Stimulated activated naive CD8-positive, alpha-beta T cell treated with anti-CD3 and anti-CD28 coated beads, Interleukin-15, Interleukin-2, amounts not matched to agents 100 ng/mL and 50 ng/mL, for 24 hours (primary cell): ENCODE data around the gene AQP7.
"Not testable (repeated sequence)": the region's sequence is repeated elsewhere in the genome, so short reads cannot be mapped to it uniquely, and the experiment has no call there.

Experiments
- H3K27ac Mint-ChIP-seq: one replicate; pipeline ENCODE4 v1.8.0; 2021; ENCODE audit warnings: mild to moderate bottlenecking, mixed read lengths
- H3K27me3 Mint-ChIP-seq: one replicate; pipeline ENCODE4 v1.8.0; 2021; ENCODE audit warnings: mixed read lengths
- H3K36me3 Mint-ChIP-seq: one replicate; pipeline ENCODE4 v1.8.0; 2021; ENCODE audit warnings: low read depth, mixed read lengths
- H3K4me1 Mint-ChIP-seq: one replicate; pipeline ENCODE4 v1.8.0; 2021; ENCODE audit warnings: low read depth, mixed read lengths
- H3K4me3 Mint-ChIP-seq: one replicate; pipeline ENCODE4 v1.8.0; 2021; ENCODE audit warnings: mild to moderate bottlenecking, mixed read lengths
- H3K9me3 Mint-ChIP-seq: one replicate; pipeline ENCODE4 v1.8.0; 2021; ENCODE audit warnings: mixed read lengths

AQP7 gene

DNA sequence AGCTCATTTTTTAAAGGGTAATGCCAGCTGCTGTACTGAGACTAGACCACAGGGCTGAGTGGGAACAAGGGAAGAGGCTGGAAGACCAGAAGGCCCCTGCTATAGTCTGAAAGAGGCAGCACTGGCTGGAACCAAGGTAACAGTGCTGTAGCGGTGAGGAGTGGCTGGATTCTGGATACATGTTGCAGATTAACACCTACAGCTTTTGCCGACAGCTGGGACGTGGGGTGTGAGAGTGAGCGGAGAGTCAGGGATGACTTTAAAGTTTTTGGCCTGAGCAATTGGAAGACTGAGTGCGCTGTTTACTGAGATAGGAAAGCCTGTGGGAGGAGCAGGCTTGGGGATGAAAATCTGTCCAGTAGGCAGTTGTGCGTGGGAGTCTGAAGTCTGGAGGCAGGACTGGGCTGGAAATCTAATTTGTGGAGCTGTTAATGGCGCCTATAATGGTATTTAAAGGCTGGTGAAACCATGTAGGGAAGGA lies 26.5 kb downstream of the AQP7 start:
- Mint-ChIP-seq H3K4me3 (no peak overlapping the region), H3K4me1 (peaks cover 9% of the 10 kb centered on the region), H3K27ac (no peak overlapping the region), H3K9me3 (no peaks in the 10 kb centered on the region), H3K36me3 (peaks cover 18% of the 10 kb centered on the region), H3K27me3 (no peaks in the 10 kb centered on the region)

DNA sequence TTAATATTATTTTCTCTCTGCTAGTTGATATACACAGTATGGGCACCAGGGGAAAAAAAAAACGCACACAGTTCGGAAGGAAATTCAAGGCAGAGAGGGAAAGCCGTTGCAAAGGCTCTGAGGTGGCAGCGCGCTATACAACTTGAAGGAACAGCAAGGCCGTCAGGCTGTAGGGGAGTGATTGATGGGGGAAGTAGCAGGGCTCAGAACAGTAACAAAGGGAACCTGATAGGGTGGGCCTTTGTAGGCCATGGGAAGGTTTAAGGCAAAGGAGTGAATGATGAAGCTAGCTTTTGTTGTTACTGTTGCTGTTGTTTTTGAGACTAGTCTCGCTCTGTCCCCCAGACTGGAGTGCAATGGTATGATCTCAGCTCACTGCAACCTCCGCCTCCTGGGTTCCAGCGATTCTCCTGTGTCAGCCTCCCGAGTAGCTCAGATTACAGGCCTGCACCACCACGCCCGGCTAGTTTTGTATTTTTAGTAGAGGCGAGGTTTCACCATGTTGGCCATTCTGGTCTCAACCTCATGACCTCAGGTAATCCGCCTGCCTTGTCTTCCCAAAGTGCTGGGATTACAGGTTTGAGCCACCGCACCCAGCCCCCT lies 27.0 kb downstream of the AQP7 start:
- Mint-ChIP-seq H3K9me3 (no peaks in the 10 kb centered on the region), H3K36me3 (peaks cover 23% of the 10 kb centered on the region), H3K27ac (no peak overlapping the region), H3K27me3 (no peaks in the 10 kb centered on the region), H3K4me3 (no peak overlapping the region), H3K4me1 (peaks cover 9% of the 10 kb centered on the region)

DNA sequence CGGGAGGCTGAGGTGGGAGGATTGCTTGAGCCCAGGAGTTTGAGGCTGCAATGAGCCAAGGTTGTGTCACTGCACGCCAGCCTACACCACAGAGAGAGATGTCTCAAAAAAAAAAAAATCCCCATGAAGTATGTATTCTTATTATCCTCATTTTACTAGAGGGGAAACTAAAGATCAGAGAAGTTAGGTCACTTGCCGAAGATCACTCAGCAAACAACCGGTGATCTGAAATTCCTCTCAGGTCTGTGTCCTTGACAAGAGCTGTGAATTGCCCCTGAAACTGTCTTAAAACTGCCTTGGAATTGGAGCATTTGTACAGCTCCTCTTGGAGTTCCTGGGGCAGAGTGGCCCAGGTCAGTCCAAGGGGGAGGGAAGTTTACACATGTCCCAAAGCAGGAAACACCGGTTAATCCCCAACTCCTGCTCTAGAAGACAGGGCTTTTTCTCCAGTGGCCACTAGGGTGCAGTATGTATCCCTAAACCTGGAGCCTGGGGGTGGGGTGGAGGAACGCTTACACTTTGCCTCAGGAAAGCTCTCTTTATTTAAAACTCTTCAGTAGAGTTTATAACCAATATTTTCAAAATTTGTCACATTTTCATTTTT lies 27.6 kb downstream of the AQP7 start:
- Mint-ChIP-seq H3K27me3 (no peaks in the 10 kb centered on the region), H3K9me3 (no peaks in the 10 kb centered on the region), H3K27ac (no peak overlapping the region), H3K4me1 (peaks cover 9% of the 10 kb centered on the region), H3K4me3 (no peak overlapping the region), H3K36me3 (peaks cover 29% of the 10 kb centered on the region)

DNA sequence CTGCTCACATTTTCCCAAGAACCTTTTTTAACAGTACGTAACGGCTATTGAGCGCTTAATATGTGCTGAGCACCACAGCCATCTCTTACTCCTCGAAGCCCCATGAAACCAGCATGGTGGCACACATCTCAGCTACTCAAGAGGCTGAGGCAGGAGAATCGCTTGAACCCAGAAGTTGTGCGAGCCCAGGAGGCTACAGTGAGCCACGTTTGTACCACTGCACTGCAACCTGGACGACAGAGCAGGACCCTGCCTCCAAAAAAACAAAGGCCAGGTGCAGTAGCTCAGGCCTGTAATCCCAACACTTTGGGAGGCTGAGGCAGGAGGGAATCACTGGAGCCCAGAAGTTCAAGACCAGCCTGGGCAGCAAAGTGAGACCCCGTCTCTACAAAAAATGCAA lies 28.2 kb downstream of the AQP7 start:
- Mint-ChIP-seq H3K9me3 (no peaks in the 10 kb centered on the region), H3K4me3 (no peak overlapping the region), H3K27me3 (no peaks in the 10 kb centered on the region), H3K4me1 (peaks cover 9% of the 10 kb centered on the region), H3K27ac (no peak overlapping the region), H3K36me3 (peaks cover 35% of the 10 kb centered on the region)

DNA sequence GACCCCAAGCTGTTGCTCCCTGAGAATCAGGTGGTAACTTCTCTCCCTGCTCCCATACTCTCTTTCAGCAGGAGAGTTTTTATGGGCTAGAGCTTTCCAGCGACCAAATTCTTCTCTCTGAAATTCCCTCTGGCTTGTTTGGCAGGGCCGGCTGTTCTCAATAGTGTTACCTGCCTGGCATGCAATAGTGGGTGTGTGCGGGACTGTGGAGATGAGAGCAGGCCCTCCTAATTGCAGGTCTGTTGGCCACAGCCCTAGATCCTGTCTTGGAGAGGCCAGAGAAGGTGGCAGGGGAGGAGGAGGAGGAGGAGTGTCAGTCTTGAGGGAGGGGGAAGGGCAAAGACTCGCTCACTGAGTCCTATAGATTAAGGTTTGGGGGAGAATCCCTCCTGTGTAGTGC lies 29.5 kb downstream of the AQP7 start:
- no peaks in the 10 kb centered on the region for H3K9me3 Mint-ChIP-seq

DNA sequence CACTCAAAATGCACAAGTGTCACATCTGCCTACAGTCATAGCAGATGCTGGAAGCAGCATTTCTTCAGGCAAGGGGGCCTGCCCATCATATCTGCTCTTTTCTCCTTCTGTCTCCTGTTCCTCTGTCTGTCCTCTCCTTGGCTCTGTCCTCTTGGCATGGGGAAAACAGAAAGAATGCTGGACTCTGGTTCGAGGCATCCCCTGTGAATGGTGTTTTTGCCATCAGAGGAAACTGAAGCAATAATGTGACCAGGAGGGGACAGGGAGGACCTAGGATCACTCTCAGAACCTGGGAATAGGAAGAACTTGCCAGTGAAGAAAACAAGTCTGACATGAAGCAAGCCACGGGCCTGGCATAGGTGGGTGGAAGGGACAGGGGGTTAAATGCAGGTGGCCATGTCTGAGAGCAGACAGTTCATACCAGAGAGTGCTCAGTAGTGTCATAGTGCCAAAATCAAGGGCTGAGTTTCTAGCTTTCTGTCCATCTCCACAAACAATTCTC lies 35.3 kb downstream of the AQP7 start:
- Mint-ChIP-seq H3K36me3 (peaks cover 57% of the 10 kb centered on the region), H3K4me1 (no peaks in the 10 kb centered on the region), H3K27ac (no peak overlapping the region), H3K4me3 (no peak overlapping the region), H3K9me3 (no peaks in the 10 kb centered on the region), H3K27me3 (no peaks in the 10 kb centered on the region)

More for the DNA sequence above, 29.5 kb downstream of the AQP7 start:
- peaks cover 35% of the 10 kb centered on the region for H3K36me3 Mint-ChIP-seq
- no peak overlapping the region for H3K27ac Mint-ChIP-seq
- H3K4me3 Mint-ChIP-seq = no peak overlapping the region
- no peaks in the 10 kb centered on the region for H3K27me3 Mint-ChIP-seq
- H3K4me1 Mint-ChIP-seq = peaks cover 9% of the 10 kb centered on the region

DNA sequence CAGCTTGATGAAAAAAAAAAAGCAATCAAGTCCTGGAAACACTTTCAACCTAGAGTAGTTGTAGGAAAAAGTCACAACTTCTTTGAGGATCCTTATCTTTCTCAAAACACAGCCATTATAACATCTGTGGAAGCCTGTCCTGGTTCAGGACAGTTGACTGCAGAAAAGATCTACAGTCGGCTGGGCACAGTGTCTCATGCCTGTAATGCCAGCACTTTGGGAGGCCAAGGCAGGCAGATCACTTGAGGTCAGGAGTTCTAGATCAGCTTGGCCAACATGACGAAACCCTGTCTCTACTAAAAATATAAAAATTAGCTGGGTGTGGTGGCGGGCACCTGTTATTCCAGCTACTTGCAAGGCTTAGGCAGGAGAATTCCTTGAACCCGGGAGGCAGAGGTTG lies 37.6 kb downstream of the AQP7 start:
- not testable (repeated sequence) for H3K4me1 Mint-ChIP-seq, H3K27ac Mint-ChIP-seq
- peaks cover 51% of the 10 kb centered on the region for H3K36me3 Mint-ChIP-seq

DNA sequence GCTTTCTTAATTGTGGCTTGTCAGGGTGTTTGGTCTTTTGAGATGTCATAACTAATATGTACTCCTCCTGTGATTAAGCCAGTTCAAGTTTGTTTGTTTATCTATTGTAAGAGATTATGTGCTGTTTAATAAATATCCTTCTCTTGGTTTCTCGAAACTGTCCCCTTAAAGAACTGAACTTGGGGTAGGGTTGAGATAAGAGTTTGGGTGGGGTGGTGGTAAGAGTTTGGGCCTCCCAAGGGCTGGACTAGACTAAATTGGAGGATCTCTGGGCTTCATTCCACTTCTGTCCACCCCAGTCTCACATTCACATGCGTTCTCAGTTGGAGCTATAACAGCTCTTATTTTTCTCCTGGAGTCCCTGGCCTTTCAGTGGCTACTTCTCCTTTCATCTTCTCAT lies 38.2 kb downstream of the AQP7 start:
- no peak overlapping the region for H3K27ac Mint-ChIP-seq
- H3K4me3 Mint-ChIP-seq = no peak overlapping the region
- no peaks in the 10 kb centered on the region for H3K27me3 Mint-ChIP-seq
- peaks cover 50% of the 10 kb centered on the region for H3K36me3 Mint-ChIP-seq
- no peaks in the 10 kb centered on the region for H3K4me1 Mint-ChIP-seq
- no peaks in the 10 kb centered on the region for H3K9me3 Mint-ChIP-seq

More for the DNA sequence above, 37.6 kb downstream of the AQP7 start:
- not testable (repeated sequence) for H3K4me3 Mint-ChIP-seq, H3K9me3 Mint-ChIP-seq, H3K27me3 Mint-ChIP-seq

DNA sequence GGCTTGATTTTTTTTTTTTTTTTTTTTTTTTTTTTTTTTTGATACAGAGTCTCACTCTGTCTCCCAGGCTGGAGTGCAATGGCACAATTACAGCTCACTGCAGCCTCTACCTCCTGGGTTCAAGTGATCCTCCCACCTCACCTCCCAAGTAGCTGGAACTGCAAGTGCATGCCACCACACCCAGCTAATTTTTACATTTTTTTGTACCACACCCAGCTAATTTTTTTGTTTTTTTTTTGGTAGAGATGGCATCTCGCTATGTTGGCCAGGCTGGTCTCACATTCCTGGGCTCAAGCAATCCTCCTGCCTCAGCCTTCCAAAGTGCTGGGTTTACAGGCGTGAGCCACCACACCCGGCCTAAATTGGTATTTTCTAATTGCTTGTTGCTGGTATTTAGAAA lies 43.7 kb downstream of the AQP7 start:
- H3K4me3 Mint-ChIP-seq, H3K27me3 Mint-ChIP-seq, H3K4me1 Mint-ChIP-seq, H3K9me3 Mint-ChIP-seq, H3K27ac Mint-ChIP-seq: not testable (repeated sequence)
- H3K36me3 Mint-ChIP-seq = peaks cover 44% of the 10 kb centered on the region

DNA sequence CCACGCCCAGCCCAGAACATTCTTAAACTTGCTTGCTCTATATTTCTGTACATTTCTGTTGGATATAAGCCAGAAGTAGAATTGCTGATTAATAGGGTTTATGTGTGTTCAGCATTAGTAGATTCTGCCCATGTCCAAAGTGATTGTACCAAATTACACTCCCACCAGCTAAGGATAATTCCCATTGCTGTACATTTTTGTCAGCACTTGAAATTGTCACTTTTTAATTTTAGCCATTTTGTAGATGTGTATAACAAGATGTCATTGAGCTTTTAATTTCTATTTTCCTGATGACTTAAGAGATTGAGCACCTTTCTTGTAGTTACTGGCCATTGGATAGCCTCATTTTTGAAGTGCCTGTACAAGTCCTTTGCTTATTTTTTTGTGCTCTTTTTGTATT lies 46.4 kb downstream of the AQP7 start:
- no peaks in the 10 kb centered on the region for H3K9me3 Mint-ChIP-seq
- H3K27me3 Mint-ChIP-seq = no peaks in the 10 kb centered on the region
- H3K4me3 Mint-ChIP-seq = no peak overlapping the region
- H3K4me1 Mint-ChIP-seq = no peaks in the 10 kb centered on the region
- H3K36me3 Mint-ChIP-seq = peaks cover 49% of the 10 kb centered on the region
- H3K27ac Mint-ChIP-seq = no peak overlapping the region

DNA sequence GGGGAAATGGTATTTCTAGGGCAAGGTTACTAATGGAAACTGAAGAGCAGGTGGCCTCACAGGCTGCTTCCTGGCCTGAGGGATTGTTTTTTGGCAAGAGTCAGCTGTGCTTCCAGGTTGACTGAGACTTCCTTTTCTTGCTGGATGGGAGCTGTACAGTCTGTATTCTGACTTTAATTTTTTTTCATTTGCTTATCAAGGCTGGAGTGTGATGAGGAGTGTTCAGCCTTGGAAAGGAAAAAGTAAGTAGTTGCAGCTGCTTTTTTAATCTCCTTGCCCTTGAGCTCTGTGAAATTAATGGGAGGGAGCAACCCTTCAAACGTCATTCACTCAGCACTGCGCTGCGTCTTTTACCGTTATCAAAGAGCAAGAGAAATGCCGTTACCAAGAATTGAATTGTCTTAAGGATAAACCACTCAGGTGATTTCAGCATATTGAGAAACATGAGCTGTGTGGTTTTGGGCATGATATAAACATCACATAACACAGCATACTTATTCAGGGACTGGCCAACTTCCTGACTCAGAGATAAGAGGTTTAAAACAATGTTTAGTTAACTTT lies 47.6 kb downstream of the AQP7 start:
- Mint-ChIP-seq H3K4me1 (no peaks in the 10 kb centered on the region), H3K36me3 (peaks cover 42% of the 10 kb centered on the region), H3K27ac (peak overlapping the region; percentile 22), H3K9me3 (no peaks in the 10 kb centered on the region), H3K27me3 (no peaks in the 10 kb centered on the region), H3K4me3 (no peak overlapping the region)

DNA sequence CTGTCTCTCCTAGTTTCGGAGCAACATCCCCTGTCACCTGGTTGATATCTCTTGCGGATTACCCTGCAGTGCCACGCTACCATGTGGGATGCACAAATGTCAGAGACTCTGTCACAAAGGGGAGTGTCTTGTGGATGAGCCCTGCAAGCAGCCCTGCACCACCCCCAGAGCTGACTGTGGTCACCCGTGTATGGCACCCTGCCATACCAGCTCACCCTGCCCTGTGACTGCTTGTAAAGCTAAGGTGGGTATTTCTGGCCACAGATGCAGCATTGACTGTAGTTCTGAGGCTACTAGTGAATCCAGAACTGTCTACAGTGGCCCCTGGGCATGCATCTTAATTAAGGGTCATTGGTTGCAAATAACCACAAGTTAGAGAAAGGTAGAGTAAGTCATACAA lies 50.8 kb downstream of the AQP7 start:
- Mint-ChIP-seq H3K27ac (no peak overlapping the region), H3K36me3 (peaks cover 67% of the 10 kb centered on the region), H3K27me3 (no peaks in the 10 kb centered on the region), H3K9me3 (no peaks in the 10 kb centered on the region), H3K4me1 (no peaks in the 10 kb centered on the region), H3K4me3 (no peak overlapping the region)

DNA sequence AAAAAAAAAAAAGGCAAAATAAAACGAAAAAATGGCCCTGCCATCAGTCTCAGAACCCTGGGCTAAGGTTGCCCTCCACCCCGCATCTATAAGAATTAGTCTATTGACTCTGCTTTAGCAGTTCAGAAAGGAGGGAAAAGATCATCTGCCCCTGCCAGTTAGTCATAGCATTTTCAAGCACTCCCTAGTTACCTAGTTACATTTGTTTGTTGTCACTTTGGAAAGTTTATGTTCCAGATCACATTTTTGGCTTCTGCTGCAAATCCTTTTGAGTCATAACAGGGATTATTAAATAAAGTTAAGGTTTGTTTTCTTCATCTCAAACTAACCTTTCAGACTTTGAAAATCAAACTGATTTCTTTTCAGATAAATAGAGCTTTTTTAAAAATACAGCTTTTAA lies 52.1 kb downstream of the AQP7 start:
- Mint-ChIP-seq H3K27ac (peak overlapping the region; percentile 59), H3K4me1 (no peaks in the 10 kb centered on the region), H3K27me3 (no peaks in the 10 kb centered on the region), H3K36me3 (peaks cover 68% of the 10 kb centered on the region), H3K9me3 (no peaks in the 10 kb centered on the region), H3K4me3 (no peak overlapping the region)

DNA sequence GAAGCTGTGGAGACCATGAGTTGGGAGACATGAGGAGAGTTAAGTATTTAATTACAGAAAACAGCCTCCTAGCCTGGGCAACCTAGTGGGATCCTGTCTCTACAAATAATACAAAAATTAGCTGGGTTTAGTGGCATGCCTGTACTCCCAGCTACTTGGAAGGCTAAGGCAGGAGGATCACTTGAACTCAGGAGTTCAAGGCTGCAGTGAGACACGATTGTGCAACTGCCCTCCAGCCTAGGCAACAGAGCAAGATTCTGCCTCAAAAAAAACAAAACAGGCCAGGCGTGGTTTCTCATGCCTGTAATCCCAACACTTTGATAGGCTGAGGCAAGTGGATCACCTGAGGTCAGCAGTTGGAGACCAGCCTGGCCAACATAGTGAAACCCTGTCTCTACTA lies 52.6 kb downstream of the AQP7 start:
- Mint-ChIP-seq H3K27me3 (no peaks in the 10 kb centered on the region), H3K4me3 (no peak overlapping the region), H3K27ac (no peak overlapping the region), H3K9me3 (no peaks in the 10 kb centered on the region), H3K36me3 (peaks cover 62% of the 10 kb centered on the region), H3K4me1 (no peaks in the 10 kb centered on the region)

DNA sequence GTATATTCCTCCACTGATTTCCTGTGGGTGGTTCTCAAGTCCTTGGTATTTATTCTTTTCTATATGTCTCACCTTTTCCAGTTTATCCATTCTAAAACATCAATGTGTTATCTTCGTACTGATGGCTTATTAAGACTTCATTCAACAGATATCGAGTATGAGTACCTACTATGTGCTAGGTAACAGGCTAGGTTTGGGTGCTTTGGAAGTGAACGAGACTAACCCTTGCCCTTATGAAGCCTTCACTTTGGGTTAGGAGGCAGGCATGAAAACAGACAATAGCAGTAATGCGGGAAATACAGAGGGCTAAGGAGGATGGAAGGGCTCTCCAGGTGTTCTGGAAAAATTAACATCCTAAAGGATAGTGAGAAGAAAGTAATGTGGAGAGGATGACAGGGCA lies 53.4 kb downstream of the AQP7 start:
- no peak overlapping the region for H3K4me3 Mint-ChIP-seq
- no peaks in the 10 kb centered on the region for H3K4me1 Mint-ChIP-seq
- no peaks in the 10 kb centered on the region for H3K27me3 Mint-ChIP-seq
- peaks cover 60% of the 10 kb centered on the region for H3K36me3 Mint-ChIP-seq
- peak overlapping the region; percentile 49 for H3K27ac Mint-ChIP-seq
- no peaks in the 10 kb centered on the region for H3K9me3 Mint-ChIP-seq

DNA sequence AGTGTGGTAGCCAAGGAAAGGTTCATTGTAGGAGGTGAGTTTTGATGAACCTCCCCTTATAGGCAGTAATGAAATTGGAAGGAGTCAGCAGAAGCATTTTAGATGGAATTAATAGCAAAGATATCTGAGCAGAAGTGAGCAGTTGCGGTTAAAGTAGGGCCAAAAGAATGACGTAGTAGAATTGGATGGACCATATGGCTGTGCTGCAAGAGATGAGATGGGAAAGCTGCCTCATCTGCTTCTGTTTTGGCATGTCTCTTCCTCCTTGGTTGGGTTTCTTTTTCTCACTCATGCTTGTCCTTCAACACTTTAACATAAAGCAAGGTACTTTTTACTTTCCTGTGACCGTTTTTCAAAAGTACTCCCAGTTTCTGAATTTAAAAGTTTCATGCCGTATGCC lies 55.8 kb downstream of the AQP7 start:
- Mint-ChIP-seq H3K4me3 (no peak overlapping the region), H3K4me1 (peaks cover 6% of the 10 kb centered on the region), H3K36me3 (peaks cover 71% of the 10 kb centered on the region), H3K27me3 (no peaks in the 10 kb centered on the region), H3K27ac (no peak overlapping the region), H3K9me3 (no peaks in the 10 kb centered on the region)
